NCI-H187 (cell line): Measurements from ENCODE around the gene CPT1B.
"Not testable (repeated sequence)": the region's sequence is repeated elsewhere in the genome, so short reads cannot be mapped to it uniquely, and the experiment has no call there.

Experiments used
- DNase-seq, 2 experiments: peaks; one replicate each; lab custom pipeline; 2025; lab: John Stamatoyannopoulos, UW

CPT1B gene

GRCh38 chr22:50545522-50546325 is 32.5 kb downstream of the CPT1B start, which contains the start of gene KLHDC7B:
TSS of gene KLHDC7B (plus strand) at chr22:50545899. CDS start at chr22:50546244, 345 bp downstream.
- DNase-seq, result no peak

GRCh38 chr22:50544746-50545253 is 33.4 kb downstream of the CPT1B start:
- DNase-seq, result no peak

- DNase-seq, result no peak
Measured at GRCh38 chr22:50544078-50544745, 34.0 kb downstream of the CPT1B start.

GRCh38 chr22:50542416-50542927 is 35.8 kb downstream of the CPT1B start:
- no peak for DNase-seq

GRCh38 chr22:50541667-50542026 is 36.6 kb downstream of the CPT1B start:
- DNase-seq, result not testable (repeated sequence)

GRCh38 chr22:50540381-50540780 is 37.8 kb downstream of the CPT1B start:
- DNase-seq, result no peak

GRCh38 chr22:50537765-50538164 is 40.5 kb downstream of the CPT1B start:
- DNase-seq, result no peak

GRCh38 chr22:50536226-50536625 is 42.0 kb downstream of the CPT1B start:
- no peak for DNase-seq

- no peak for DNase-seq
Measured at GRCh38 chr22:50535113-50535512, 43.1 kb downstream of the CPT1B start.

GRCh38 chr22:50533856-50534711 is 44.1 kb downstream of the CPT1B start:
- DNase-seq, result not testable (repeated sequence)

GRCh38 chr22:50532824-50533796 is 45.1 kb downstream of the CPT1B start:
- DNase-seq, result no peak

GRCh38 chr22:50531962-50532674 is 46.1 kb downstream of the CPT1B start:
- no peak for DNase-seq

- no peak for DNase-seq
Measured at GRCh38 chr22:50531546-50531961, 46.7 kb downstream of the CPT1B start.

GRCh38 chr22:50530877-50531545 is 47.2 kb downstream of the CPT1B start:
- DNase-seq, result no peak

GRCh38 chr22:50530580-50530876 is 47.7 kb downstream of the CPT1B start:
- no peak for DNase-seq

GRCh38 chr22:50529897-50530579 is 48.2 kb downstream of the CPT1B start, which contains the start of gene TYMP:
TSS of gene TYMP (minus strand) at chr22:50530012. CDS start at chr22:50529709, 303 bp downstream.
- DNase-seq, result no peak

GRCh38 chr22:50529416-50529896 is 48.8 kb downstream of the CPT1B start:
- DNase-seq, result no peak

- DNase-seq, result no peak
Measured at GRCh38 chr22:50528682-50529415, 49.4 kb downstream of the CPT1B start.
